GM19025 (cell line): ENCODE data around the gene FBLIM1.
"Not testable (repeated sequence)": the region's sequence is repeated elsewhere in the genome, so short reads cannot be mapped to it uniquely, and the experiment has no call there.

ENCODE experiments used
- ATAC-seq: cut with Tn5 transposase; IDR thresholded peaks from one replicate; pipeline ENCODE4 v1.9.1; 2021; ENCODE audit warnings: mild to moderate bottlenecking, low read depth, moderate library complexity; ENCODE audit not compliant: unreplicated experiment

Gene FBLIM1

DNA sequence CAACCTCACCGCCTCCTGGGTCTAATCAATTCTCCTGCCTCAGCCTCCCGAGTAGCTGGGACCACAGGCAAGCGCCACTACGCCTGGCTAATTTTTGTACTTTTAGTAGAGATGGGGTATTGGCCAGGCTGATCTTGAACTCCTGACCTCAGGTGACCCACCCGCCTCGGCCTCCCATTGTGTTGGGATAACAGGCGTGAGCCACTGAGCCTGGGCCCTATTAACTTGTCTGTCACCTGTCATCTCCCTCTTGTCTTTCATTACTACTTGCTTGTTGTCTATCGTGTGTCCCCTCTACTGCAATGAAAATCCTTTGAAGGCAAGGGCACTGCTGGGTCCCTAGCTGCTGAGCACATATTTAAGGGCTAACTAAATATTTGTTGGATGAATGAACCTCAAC lies 45.5 kb downstream of the FBLIM1 start:
- ATAC-seq = no peak

DNA sequence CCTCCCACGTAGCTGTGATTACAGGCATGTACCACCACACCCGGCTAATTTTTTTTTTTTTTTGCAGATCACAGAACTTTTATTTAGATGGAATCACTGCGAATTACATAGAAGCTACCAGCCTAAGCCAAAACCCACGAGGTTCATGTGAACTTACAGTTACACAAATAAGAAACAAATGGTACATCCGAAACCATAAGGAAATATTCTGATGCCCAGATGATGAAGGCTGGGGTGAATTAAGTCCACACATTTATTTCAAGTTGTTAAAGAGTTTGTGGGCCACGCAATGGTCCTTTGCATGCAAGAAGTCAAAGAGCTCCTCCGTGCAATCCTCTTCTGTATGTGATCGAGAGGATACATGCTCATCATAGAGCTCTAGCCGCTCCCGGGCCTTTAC lies 48.5 kb downstream of the FBLIM1 start:
- ATAC-seq = no peak

DNA sequence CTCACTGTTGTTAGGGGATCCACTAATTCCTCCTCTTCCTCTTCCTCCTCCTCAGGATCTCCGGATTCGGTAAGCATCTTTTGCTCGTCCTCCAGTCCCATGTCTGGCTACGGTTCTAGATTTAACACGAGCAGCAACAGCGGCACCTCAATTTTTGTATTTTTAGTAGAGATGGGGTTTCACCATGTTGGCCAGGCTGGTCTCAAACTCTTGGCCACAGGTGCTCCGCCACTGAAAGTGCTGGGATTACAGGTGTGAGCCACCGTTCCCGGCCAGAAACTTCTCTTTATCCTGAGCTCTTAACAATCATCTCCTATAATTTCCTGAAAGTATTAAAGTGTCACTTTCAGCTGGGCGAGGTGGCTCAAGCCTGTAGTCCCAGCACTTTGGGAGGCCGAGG lies 49.0 kb downstream of the FBLIM1 start, which contains the start of gene UQCRHL:
Gene UQCRHL (minus strand): TSS at position 101 of the 400 bp plus-strand sequence. CDS start 0 bp downstream, at position 101.
- not testable (repeated sequence) for ATAC-seq

DNA sequence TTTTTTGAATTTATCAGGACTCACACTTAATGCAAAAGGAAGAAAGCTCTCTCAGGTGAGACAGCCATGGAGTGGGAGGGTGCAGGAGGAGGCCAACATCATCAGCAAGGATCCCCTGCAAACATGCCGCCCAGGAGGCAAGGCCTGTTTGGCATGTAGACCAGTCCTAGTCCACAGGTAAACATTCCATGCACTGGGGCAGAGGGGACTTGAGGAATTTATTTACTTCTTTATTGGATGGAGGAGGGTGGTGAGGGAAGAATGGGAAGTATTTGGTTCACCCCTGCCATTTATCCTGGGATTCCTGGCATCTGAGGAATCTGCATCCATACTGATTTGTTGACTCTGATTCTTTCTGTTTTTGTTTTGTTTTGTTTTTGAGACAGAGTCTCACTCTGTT lies 50.4 kb downstream of the FBLIM1 start:
- ATAC-seq = no peak

DNA sequence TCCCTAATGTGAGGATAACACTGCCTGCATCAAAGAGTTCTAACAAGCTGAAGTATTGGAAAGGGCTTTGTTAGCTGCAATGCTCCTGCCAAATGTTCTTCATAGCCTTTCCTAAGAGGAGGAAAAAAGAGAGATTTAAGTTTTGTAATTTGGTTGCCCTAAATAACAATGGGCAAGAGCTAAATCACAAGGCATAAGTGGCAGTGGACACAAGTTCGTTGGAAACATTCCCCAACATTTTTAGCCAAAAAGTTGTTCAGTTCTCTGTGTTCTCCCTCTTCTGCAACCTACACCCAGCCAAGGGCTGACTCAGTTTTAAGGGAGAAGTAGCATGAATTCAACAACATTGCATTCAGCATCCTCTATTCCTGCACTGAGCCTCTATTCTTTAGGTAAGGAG lies 51.5 kb downstream of the FBLIM1 start:
- no peak for ATAC-seq

DNA sequence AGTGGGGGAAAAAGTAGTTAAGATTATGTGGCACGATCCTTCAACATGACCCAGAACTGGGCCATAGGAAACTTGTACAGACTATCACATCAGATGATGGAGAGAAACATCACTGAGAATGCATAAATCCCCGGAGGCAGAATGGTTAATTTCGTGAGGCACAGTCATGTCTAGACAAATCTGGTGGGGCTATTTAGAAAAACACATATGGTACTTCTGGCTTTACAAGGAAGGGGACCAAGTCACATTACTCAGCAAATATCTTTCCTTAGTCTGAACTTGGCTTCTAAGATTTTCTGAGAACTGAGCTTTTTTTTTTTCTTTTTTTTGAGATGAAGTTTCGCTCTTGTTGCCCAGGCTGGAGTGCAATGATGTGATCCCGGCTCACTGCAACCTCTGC lies 58.1 kb downstream of the FBLIM1 start:
- ATAC-seq = no peak

DNA sequence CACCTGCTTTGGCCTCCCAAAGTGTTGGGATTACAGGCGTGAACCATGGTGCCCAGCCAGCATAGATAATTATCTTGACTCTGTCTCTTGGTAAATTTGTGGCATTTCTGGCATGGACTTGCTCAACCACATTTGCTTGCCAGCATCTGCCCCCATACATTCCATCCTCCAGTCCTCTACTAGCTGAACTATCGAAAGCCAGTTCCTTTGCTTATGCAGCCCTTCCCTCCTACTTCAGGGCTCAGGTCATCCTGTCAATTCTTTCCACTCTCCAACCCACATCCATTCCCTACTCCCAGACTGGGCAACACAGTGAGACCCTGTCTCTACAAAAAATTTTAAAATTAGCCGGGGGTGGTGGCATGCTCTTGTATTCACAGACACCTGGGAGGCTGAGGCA lies 61.9 kb downstream of the FBLIM1 start:
- ATAC-seq = no peak

DNA sequence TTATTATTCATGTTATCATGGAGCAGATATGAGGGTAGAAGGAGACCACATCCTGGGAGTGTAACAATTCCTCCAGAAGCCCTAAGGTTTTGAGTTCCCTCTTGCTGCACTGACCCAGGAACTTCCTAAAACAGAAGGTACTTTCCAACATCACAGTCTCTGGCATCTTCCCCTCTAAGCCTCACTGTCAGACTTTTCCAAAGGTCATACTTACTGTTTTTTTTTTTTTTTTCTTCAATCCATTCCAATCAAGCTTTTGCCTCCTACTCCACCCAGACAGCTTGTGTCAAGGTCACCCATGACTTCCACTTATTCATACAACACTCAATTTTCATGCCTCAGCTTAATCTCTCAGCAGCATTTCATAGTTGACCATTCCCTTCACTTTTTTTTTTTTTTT lies 67.2 kb downstream of the FBLIM1 start:
- no peak for ATAC-seq

DNA sequence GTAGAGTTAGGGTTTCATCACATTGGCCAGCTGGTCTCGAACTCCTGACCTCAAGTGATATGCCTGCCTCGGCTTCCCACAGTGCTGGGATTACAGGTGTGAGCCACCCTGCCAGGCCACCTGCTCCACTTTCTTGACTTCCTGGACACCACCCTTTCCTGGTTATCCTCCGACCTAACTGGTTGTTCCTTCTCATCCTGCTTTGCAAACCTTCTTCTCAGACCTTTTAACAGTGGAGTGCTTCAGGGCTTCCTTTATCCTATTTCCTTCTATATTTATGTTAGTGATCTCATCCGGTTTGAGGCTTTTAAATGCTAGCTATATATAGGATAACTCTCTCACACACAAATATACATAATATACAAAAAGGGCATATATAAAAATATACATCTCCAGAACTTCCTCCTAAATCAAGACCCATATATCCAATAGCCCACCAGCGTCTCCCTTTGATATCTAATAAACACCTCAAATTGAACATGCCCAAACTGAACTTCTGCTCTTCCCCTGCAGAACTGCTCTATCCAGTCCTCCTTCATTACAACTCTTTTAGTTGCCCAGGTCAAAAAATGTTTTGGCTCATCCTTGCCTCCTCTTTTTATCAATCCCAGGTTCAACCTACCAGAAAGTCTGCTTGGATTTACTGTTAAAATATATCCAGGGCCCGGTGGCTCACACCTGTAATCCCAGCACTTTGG lies 68.4 kb downstream of the FBLIM1 start:
- ATAC-seq = no peak

DNA sequence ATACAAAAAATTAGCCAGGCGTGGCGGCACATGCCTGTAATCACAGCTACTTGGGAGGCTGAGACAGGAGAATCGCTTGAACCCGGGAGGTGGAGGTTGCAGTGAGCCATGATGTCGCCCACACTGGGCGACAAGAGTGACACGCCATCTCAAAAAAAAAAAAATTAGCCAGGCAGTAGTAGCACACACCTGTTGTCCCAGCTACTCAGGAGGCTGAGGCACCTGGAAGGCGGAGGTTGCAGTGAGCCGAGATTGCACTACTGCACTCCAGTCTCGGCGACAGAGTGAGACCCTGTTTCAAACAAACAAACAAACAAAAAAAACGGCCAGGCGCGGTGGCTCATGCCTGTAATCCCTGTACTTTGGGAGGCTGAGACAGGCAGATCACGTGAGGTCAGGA lies 69.0 kb downstream of the FBLIM1 start:
- not testable (repeated sequence) for ATAC-seq

DNA sequence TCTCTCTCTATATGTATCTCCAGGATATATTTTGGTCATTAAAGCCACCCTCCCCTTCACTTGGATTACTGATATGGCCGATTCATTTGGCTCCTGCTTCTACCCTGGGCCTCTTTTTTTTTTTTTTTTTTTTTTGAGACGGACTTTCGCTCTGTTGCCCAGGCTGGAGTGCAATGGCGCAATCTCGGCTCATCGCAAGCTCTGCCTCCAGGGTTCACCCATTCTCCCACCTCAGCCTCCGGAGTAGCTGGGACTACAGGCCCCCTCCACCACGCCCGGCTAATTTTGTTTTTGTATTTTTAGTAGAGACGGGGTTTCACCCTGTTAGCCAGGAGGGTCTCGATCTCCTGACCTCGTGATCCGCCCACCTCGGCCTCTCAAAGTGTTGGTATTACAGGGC lies 70.3 kb downstream of the FBLIM1 start:
- not testable (repeated sequence) for ATAC-seq

DNA sequence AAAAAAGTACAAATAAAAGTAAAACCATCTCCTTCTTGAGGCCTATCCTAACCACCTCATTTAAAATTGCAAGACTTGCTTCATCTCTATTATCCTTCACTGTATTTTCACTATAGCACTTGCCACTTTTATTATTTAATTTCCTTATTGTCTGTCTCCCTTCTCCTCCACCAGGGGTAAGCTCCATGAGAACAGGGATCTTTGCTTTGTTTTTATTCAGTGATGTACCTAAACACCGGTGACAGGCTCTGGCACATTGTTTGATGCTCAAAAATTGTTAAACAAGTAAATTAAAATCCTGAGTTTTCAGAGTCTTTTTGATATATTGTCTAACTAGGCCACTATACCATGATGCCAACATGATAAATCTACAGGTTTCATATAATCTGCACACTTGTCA lies 71.7 kb downstream of the FBLIM1 start:
- ATAC-seq = no peak

DNA sequence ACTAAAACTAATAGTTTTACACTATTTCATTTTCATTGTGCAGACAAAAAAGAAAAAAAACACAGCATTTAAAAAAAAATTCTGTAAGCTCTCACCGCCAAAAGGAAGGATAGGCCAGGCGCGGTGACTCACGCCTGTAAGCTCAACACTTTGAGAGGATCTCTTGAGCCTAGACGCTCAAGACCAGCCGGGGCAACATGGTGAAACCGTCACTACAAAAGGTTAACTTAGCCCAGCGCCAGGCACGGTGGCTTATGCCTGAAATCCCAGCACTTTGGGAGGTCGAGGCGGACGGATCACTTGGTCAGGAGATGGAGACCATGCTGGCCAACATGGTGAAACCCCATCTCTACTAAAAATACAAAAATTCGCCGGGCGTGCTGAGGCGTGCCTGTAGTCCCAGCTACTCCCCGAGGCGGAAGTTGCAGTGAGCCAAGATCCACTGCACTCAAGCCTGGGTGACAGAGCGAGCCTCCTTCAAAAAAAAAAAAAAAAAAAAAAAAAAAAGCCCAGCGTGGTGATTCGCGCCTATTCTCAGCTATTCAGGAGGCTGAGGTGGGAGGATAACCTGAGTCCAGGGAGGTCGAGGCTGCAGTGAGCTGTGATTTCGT lies 74.6 kb downstream of the FBLIM1 start:
- ATAC-seq = no peak

DNA sequence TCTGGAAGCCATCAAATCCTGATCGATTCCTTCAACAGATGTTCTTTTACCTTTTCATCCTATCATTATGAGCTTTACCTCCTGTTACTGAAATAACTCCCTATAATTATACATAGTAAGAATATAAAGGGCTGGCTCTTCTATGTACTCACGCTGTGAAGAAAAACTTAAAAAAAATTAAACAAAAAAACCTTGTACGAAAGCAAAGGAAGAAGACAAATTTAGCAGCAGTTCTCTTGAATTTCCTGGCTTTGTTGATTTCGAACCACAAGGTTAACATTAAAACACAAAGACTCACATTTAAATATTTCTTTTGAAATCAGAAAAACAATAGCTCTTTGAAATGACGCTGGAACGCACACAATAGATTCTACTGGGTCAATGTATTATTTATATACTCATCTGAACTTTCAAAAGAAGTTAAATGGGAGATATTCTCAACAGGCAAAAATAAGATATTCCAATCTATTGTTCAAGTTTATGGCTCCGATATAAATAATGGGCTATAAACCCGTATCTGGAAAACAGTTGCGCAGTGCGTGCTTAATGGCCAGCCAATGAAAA lies 75.3 kb downstream of the FBLIM1 start:
- no peak for ATAC-seq

DNA sequence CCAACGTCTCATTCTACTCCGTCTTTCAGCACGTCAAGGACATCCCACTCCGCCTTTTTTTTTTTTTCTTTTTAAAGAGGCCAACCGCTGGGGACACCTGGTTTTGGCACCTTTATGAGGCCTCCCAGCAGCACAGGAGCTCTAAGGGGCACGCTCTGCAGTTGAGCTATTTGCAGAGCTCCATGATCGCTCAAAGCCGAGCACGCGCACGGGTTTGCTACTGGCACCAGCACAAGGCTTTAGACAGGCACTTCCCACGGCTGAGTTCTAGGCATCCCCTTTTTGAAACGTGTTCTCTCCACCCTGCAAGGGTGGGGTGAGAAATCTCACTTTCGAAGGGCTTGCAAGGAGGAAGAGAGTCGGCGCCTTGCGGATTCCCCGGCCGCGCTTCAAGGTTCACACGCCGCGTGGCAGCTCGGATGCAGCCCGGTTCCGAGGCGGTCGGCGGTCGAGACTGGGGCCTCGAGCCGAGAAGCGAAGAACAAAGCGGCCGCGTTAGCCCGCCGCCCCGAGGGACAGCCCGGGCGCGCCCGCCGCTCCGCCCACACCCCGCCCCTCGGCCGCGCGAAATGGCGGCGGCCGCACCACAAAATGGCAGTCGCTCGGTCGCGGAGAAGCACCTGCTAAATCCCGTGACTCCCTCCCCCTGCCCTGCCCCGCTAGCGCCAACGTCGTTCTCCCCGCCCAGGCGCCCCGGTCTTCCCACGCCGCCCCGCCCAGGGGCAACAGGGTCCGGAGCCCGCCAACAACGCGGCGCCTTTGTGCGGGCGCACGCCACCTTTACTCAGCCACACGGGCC lies 76.0 kb downstream of the FBLIM1 start:
- peak; percentile 47 for ATAC-seq

DNA sequence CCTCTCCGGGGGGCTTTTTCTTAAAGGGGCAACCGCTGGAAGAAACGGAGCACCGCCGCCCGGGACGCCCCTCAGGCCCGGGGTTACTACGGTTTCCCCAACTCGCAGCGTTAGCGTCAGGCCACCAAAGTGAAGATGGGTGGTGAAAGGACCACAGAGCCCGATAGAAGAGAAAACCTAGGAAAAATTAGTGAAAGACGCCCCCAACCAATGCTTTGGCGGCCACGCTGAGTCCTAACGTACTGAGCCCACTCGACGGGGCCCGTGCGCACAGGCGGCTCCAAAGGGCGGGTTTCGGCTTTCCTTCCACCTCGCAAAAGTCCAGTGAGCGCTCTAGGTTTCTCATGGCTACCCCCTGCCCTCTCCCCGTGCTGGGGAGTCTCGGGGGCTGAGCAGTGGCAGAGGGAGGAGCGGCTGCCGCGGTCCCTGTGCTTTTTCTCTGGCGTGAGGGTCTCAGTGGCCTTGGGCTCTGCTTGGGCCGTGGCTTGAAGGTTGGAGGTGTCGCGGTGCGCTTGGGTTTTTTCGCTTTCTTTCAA lies 76.7 kb downstream of the FBLIM1 start:
- ATAC-seq = peak; percentile 1

DNA sequence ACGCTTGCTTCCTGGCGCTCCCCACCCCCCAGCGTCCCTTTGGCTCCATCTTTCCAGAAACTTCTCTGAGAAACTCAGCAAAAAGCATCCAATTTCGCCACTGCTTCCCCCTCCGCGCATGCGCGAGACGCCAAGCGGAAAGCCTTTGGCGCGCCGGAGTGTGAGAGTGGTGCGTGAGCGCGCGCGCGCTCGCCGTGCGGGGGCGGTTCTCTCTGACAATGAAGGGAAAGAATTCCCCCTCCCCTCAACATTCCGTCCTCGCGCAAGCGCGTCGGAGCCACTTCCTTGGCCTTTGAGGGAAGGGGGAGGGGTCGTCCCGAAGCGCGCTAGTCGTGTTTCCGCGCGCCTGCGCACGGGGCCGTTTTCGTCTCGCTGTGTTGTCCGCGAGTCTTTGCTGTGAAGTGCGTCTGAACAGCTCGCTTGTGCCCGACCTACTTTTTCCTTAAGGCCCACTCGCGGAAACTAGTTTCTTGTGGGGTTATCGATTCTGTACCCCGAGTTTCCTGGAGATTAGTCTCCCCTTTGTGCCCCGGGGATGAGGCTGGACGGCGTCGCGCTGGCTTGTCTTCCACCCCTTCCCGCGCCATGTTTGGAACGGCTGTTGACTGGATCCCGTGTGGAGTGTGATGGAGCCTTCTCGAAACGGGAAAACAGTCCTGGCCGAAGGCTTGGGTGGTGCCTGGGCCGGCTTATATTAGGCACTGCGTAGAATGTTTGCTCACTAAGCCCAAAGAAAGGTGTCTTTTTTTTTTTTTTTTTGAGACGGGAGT lies 77.3 kb downstream of the FBLIM1 start:
- peak; percentile 44 for ATAC-seq
